ENCODE data around the gene TULP4. TPM values are rescaled to one million over a fixed set of nuclear protein-coding genes. Genes with fewer than 3 reads are reported as not detected.

Gene TULP4
- total RNA-seq, 4 donors from 2014 or later, result 129 to 170 (median 156) TPM

DNA sequence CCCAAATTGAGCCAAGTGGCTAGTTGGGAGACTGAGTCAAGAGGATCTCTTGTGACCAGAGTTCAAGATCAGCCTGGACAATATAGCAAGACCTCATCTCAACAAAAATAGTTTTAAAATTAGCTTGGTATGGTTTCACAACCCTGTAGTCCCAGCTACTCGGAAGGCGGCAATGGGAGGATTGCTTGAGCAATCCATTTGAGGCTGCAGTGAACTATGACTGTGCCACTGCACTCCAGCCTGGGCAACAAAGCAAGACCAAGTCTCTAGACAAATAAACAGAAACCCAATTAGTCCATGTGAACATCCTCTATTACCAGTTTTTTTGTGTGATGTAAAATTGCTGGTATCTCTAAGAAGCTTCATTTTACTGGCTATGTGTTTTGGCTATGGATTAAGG lies 106.2 kb downstream of the TULP4 start:
- no peaks in the 10 kb centered on the region for H3K4me1 ChIP-seq
- H3K27ac ChIP-seq (replicated peaks in 1 of 4), result no peak overlapping the region
- 100% methylated on average over 2 of the region's 2 CpGs for WGBS
- H3K9me3 ChIP-seq, result no peaks in the 10 kb centered on the region
- TF ChIP-seq POLR2AphosphoS5 (IDR thresholded peaks at IDR 0.05) (no peak), EP300 (IDR thresholded peaks at IDR 0.05) (no peak), POLR2A (IDR thresholded peaks at IDR 0.05; ENCODE audit: low read depth) (no peak)
- TF ChIP-seq, protein P1, sequence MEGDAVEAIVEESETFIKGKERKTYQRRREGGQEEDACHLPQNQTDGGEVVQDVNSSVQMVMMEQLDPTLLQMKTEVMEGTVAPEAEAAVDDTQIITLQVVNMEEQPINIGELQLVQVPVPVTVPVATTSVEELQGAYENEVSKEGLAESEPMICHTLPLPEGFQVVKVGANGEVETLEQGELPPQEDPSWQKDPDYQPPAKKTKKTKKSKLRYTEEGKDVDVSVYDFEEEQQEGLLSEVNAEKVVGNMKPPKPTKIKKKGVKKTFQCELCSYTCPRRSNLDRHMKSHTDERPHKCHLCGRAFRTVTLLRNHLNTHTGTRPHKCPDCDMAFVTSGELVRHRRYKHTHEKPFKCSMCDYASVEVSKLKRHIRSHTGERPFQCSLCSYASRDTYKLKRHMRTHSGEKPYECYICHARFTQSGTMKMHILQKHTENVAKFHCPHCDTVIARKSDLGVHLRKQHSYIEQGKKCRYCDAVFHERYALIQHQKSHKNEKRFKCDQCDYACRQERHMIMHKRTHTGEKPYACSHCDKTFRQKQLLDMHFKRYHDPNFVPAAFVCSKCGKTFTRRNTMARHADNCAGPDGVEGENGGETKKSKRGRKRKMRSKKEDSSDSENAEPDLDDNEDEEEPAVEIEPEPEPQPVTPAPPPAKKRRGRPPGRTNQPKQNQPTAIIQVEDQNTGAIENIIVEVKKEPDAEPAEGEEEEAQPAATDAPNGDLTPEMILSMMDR (IDR thresholded peaks at IDR 0.05), result no peak
- peak; percentile 3 for DNase-seq (ENCODE audit: extremely low spot score)
- no peaks in the 10 kb centered on the region for H3K27me3 ChIP-seq
- H3K36me3 ChIP-seq, result peaks cover 0 to 6% (median 4%) of the 10 kb centered on the region in 4 donors
- H3K4me3 ChIP-seq, result no peak overlapping the region
- intact Hi-C loops (cut with DNase I), result no loop called here

DNA sequence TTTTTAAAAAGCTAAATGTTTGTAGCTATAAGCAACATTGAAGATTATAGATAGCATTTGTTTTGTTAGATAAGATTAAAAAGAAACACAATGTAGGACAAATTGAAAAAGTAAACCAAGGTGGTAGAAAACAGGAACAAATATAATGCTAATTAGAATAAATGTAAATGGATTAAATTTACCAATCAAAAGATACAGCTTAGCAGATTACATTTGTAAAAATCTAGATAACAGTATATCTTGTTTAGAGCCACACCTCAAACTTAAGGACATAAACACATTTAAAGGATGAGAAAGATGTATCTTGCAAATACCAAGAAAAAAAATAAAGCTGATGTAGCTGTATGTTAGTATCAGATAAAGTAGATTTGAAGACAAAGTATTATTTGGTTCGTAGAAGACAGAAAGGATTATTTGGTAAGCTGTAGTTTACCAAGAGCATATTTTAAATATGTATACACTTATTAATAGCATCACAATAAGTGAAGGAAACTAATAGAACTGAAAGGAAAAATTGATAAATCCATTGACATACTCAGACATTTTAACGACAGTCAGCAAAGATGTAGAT lies 107.2 kb downstream of the TULP4 start:
- TF ChIP-seq, protein P1 (IDR thresholded peaks at IDR 0.05), result no peak
- TF ChIP-seq POLR2A (IDR thresholded peaks at IDR 0.05; ENCODE audit: low read depth), result no peak
- TF ChIP-seq POLR2AphosphoS5 (IDR thresholded peaks at IDR 0.05), result no peak
- no peak for TF ChIP-seq EP300 (IDR thresholded peaks at IDR 0.05)
- intact Hi-C loops (cut with DNase I), result no loop called here
- no peaks in the 10 kb centered on the region for H3K4me1 ChIP-seq

DNA sequence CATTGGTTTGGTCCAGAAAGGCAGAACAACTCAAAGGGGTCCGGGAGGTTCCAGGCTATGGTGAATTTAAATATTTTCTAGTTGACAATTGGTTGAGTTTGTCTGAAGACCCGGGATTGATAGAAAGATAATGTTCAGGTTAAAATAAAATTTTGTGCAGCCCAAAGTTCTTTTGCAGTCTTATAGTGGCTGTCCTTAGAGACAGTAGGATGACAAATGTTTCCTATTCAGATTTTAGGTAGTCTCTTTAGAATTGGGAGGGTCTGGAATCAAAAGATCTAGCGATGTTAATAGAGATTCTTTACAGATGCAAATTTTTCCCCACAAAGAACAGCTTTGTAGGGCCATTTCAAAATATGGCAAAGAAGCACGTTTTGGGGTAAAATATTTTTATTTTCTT lies 109.1 kb downstream of the TULP4 start:
- H3K9me3 ChIP-seq, result no peaks in the 10 kb centered on the region
- TF ChIP-seq POLR2A (IDR thresholded peaks at IDR 0.05; ENCODE audit: low read depth) (no peak), EP300 (IDR thresholded peaks at IDR 0.05) (no peak), POLR2AphosphoS5 (IDR thresholded peaks at IDR 0.05) (no peak)
- TF ChIP-seq, protein P1 (IDR thresholded peaks at IDR 0.05), result no peak
- no peak overlapping the region for H3K4me3 ChIP-seq
- H3K4me1 ChIP-seq, result no peaks in the 10 kb centered on the region
- no peaks in the 10 kb centered on the region for H3K27me3 ChIP-seq
- intact Hi-C loops (cut with DNase I), result no loop called here
- H3K27ac ChIP-seq (replicated peaks in 1 of 4), result no peak overlapping the region
- peaks cover 0 to 5% (median 2%) of the 10 kb centered on the region in 4 donors for H3K36me3 ChIP-seq
- 89% methylated on average over 4 of the region's 4 CpGs for WGBS
- DNase-seq (ENCODE audit: extremely low spot score), result peak; percentile 10

More for the DNA sequence above, 107.2 kb downstream of the TULP4 start:
- Histone ChIP-seq H3K36me3 (peaks cover 0 to 5% (median 2%) of the 10 kb centered on the region in 4 donors), H3K27me3 (no peaks in the 10 kb centered on the region), H3K9me3 (no peaks in the 10 kb centered on the region), H3K27ac (replicated peaks in 1 of 4) (no peak overlapping the region), H3K4me3 (no peak overlapping the region)
- DNase-seq (ENCODE audit: extremely low spot score), result no peak
- 95% methylated on average over 2 of the region's 2 CpGs for WGBS

DNA sequence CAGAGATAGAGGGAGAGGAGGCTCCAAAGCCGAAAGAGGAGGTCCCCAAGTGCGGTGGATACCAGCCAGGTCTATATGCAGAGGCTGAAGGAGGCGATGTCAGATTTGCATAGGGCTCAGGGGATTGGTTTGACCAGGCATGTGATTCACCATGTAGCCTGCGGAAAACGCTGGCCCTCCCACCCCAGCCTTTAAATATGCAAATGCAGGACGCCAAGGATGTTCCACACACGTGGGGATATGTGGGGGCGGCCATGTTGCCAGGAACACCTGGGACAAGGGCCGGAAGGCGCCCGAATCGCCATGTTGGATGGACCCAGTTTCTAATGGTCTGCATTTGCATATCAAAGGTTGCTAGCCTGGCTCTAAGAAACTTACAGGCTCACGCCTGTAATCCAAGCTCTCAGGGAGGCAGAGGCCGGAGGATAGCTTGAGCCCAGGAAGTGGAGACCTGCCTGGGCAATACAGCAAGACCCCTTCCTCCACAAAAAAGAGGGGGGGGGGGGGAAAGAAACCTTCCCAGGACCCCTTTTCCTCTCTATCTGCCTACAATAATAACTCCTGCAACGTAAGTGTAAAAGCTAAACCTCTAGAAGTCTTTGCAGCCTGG lies 110.5 kb downstream of the TULP4 start:
- Histone ChIP-seq H3K27me3 (no peaks in the 10 kb centered on the region), H3K4me1 (no peaks in the 10 kb centered on the region), H3K27ac (replicated peaks in 1 of 4) (no peak overlapping the region), H3K4me3 (no peak overlapping the region), H3K9me3 (no peaks in the 10 kb centered on the region), H3K36me3 (no peaks in the 10 kb centered on the region)
- DNase-seq (ENCODE audit: extremely low spot score), result peak; percentile 47
- intact Hi-C loops (cut with DNase I), result no loop called here
- TF ChIP-seq POLR2AphosphoS5 (IDR thresholded peaks at IDR 0.05), result no peak
- TF ChIP-seq, protein P1 (IDR thresholded peaks at IDR 0.05), result no peak
- TF ChIP-seq EP300 (IDR thresholded peaks at IDR 0.05), result no peak
- no peak for TF ChIP-seq POLR2A (IDR thresholded peaks at IDR 0.05; ENCODE audit: low read depth)
- 91% methylated on average over 14 of the region's 15 CpGs for WGBS
